Lung (tissue), 12 donors: Measurements from ENCODE around the gene ITPKB. TPM values are rescaled to one million over a fixed set of nuclear protein-coding genes. Genes with fewer than 3 reads are reported as not detected.

Source experiments
- ATAC-seq: fragments of 200-7000 bp; cut with Tn5 transposase; one replicate; pipeline ENCODE4 v1.9.1; 2020; ENCODE audit warnings: moderate number of reproducible peaks; ENCODE audit not compliant: insufficient read depth, low FRiP score
- DNase-seq, 3 donors: peaks; one replicate each; pipeline ENCODE4 v3.0.0-alpha.2; 2013 to 2017
- H3K27ac ChIP-seq, 2 donors: one replicate each; pipeline ENCODE4 v1.5.1; 2013; ENCODE audit warnings: mild to moderate bottlenecking in 2 of 2, moderate library complexity in 2 of 2, control low read depth in 1 of 2, inconsistent platforms in 1 of 2, low read depth in 1 of 2, low read length in 1 of 2
- H3K27me3 ChIP-seq, 3 donors: one replicate each; pipeline ENCODE4 v1.5.1; 2013; ENCODE audit warnings: low read length in 2 of 3; ENCODE audit not compliant: control insufficient read depth in 3 of 3, insufficient read depth in 3 of 3
- H3K36me3 ChIP-seq, 4 donors: one replicate each; pipeline ENCODE4 v1.5.1; 2013; ENCODE audit warnings: low read length in 4 of 4, mild to moderate bottlenecking in 1 of 4, moderate library complexity in 1 of 4; ENCODE audit not compliant: control insufficient read depth in 4 of 4, insufficient read depth in 4 of 4
- H3K4me1 ChIP-seq, 5 donors: one replicate each; pipeline ENCODE4 v1.5.1; 2013; ENCODE audit warnings: low read length in 5 of 5, mild to moderate bottlenecking in 2 of 5, moderate library complexity in 1 of 5; ENCODE audit not compliant: control insufficient read depth in 5 of 5, insufficient read depth in 5 of 5
- H3K4me3 ChIP-seq: one replicate; pipeline ENCODE4 v1.5.1; 2013; ENCODE audit warnings: mild to moderate bottlenecking, control low read depth, moderate library complexity
- H3K9ac ChIP-seq, 2 donors: one replicate each; pipeline ENCODE4 v1.5.1; 2013; ENCODE audit warnings: low read length in 2 of 2, control low read depth in 1 of 2; ENCODE audit not compliant: insufficient read depth in 1 of 2
- H3K9me3 ChIP-seq, 4 donors: one replicate each; pipeline ENCODE4 v1.5.1; 2013; ENCODE audit warnings: low read length in 3 of 4, mild to moderate bottlenecking in 1 of 4, moderate library complexity in 1 of 4; ENCODE audit not compliant: control insufficient read depth in 4 of 4, insufficient read depth in 3 of 4
- WGBS, 2 donors: extraction: QIAGEN DNeasy Blood & Tissue Kit; methylation state at CpG; one replicate each; pipeline ENCODE4 v1.1.7; 2013; 5-methylcytosine and 5-hydroxymethylcytosine counted together
- polyA plus RNA-seq, 2 donors: library from polyadenylated mRNA; stranded (reverse); fragments of 200-250 nt; gene quantifications; one replicate each; pipeline ENCODE4 v1.2.1, GENCODE V29; 2013
- total RNA-seq, 2 donors: library from RNA; depleted of rRNA in 1 of 2; stranded (reverse); fragments of >200 nt in 1 of 2; gene quantifications; one replicate each; pipeline ENCODE4 v1.2.1, GENCODE V29; 2014 to 2021
- TF ChIP-seq, protein P1 (sequence below): IDR thresholded peaks from 2 replicates; pipeline ENCODE4 v1.5.1; 2012; ENCODE audit warnings: mild to moderate bottlenecking; ENCODE audit errors: control extremely low read depth, extremely low read depth
- donor health status: control.
- donor health status: control.
- donor health status: Bipolar disorder and iron deficiency.
- donor health status: healthy.
- donor health status: DM: yes; HTN: yes; CAD: no.

Gene ITPKB
- total and polyA plus RNA-seq, 4 donors, result 9.9 to 46.6 (median 28.1) TPM

DNA sequence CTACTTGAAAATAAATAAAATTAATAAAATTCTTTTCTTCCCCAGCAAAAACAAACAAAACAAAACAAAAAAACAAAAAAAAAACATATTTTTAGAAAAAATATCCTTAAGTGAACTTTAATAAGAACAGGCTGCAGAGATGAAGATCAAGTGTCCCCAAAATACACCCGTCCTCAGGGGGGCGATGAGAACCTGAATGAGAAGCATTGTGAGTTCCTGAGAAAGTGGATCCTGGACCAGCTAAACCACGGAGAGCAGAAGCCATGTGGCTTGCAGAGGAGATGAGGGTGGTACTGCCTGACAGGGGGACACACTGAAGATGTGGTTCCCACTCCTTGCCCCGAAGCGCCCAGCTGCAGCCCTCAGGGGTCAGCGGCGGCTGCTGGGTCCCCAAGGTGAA is 89.3 kb downstream of the ITPKB start:
- Histone ChIP-seq H3K36me3 (peaks cover 0 to 34% (median 14%) of the 10 kb centered on the region in 4 donors), H3K4me3 (no peak overlapping the region), H3K27me3 (no peaks in the 10 kb centered on the region), H3K4me1 (peaks cover 0 to 25% (median 17%) of the 10 kb centered on the region in 5 donors), H3K9me3 (no peaks in the 10 kb centered on the region), H3K9ac (no peak overlapping the region), H3K27ac (no peak overlapping the region)
- DNase-seq (peak in 1 of 3 donors; percentile 34), ATAC-seq (no peak)
- 74 to 80% methylated on average over 7 of the region's 7 CpGs for WGBS, 2 donors
- TF ChIP-seq, protein P1, sequence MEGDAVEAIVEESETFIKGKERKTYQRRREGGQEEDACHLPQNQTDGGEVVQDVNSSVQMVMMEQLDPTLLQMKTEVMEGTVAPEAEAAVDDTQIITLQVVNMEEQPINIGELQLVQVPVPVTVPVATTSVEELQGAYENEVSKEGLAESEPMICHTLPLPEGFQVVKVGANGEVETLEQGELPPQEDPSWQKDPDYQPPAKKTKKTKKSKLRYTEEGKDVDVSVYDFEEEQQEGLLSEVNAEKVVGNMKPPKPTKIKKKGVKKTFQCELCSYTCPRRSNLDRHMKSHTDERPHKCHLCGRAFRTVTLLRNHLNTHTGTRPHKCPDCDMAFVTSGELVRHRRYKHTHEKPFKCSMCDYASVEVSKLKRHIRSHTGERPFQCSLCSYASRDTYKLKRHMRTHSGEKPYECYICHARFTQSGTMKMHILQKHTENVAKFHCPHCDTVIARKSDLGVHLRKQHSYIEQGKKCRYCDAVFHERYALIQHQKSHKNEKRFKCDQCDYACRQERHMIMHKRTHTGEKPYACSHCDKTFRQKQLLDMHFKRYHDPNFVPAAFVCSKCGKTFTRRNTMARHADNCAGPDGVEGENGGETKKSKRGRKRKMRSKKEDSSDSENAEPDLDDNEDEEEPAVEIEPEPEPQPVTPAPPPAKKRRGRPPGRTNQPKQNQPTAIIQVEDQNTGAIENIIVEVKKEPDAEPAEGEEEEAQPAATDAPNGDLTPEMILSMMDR, result no peak

DNA sequence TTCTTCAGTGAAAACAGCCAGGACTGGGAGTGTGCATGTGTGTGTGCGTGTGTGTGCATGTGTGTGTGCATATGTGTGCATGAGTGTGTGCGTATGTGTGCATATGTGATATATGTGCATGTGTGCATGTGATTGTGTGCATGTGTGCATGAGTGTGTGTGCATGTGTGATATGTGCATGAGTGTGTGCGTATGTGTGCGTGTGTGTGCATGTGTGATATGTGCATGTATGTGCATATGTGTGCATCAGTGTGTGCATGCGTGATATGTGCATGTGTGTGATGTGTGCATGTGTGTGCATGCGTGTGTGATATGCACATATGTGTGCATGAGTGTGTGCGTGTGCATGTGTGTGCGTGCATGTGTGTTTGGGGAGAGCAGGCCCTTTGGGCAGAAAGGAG is 89.8 kb downstream of the ITPKB start:
- H3K4me1 ChIP-seq, result peaks cover 0 to 25% (median 13%) of the 10 kb centered on the region in 5 donors
- ATAC-seq (no peak), DNase-seq (no peak)
- no peaks in the 10 kb centered on the region for H3K9me3 ChIP-seq
- peaks cover 0 to 39% (median 16%) of the 10 kb centered on the region in 4 donors for H3K36me3 ChIP-seq
- TF ChIP-seq, protein P1, result no peak
- no peaks in the 10 kb centered on the region for H3K27me3 ChIP-seq
- H3K4me3 ChIP-seq, result no peak overlapping the region
- WGBS, 2 donors, result 97 to 98% methylated on average over 8 of the region's 8 CpGs
- no peak overlapping the region for H3K9ac ChIP-seq
- no peak overlapping the region for H3K27ac ChIP-seq

DNA sequence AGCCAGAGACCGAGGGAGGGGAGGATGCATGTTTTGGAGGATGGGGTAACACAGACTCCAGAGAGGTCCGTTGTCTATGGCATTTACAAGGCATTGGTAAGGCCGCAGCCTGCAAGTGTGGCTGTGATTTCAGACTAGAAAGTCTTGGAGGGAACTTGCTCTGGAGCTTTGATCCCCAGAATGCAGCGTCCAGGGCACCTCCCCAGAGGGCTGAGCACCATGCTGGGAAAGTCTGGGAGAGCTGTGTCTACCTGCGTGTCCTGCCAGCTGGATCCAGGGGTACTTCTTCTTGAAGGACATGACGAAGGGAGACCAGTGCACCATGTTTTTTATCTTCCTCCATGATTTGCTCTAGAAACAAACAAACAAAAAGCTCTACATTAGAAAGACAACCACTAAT is 90.7 kb downstream of the ITPKB start:
- Histone ChIP-seq H3K27me3 (no peaks in the 10 kb centered on the region), H3K4me3 (no peak overlapping the region), H3K9me3 (peaks cover 0 to 2% (median 0%) of the 10 kb centered on the region in 4 donors), H3K4me1 (peaks cover 0 to 19% (median 4%) of the 10 kb centered on the region in 5 donors), H3K27ac (no peak overlapping the region), H3K9ac (no peak overlapping the region), H3K36me3 (peaks cover 0 to 42% (median 17%) of the 10 kb centered on the region in 4 donors)
- TF ChIP-seq, protein P1, result no peak
- 90 to 96% methylated on average over 6 of the region's 6 CpGs for WGBS, 2 donors
- DNase-seq (no peak), ATAC-seq (no peak)

DNA sequence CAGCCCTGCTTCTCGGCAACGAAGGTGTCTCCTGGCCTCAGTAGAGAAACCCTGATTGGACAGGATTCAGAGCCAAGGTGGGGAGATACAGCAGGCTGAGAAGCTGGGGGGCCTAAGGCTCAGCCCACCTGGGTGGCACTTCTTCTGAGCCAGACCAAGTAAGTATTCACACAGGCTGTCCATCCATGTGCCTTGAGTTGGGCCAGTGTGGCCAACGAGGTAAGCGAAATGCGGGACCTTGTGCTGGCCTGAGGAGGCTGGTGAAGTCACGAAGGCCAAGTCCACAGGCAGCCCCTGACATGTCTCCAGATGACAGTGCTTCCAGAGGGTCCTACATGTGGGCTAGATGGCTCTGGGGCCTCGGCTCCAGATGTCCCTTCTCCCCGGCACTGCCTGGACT is 91.4 kb downstream of the ITPKB start:
- Histone ChIP-seq H3K9me3 (peaks cover 0 to 2% (median 0%) of the 10 kb centered on the region in 4 donors), H3K27me3 (no peaks in the 10 kb centered on the region), H3K4me1 (peaks cover 0 to 15% (median 2%) of the 10 kb centered on the region in 5 donors), H3K4me3 (no peak overlapping the region), H3K27ac (no peak overlapping the region), H3K9ac (no peak overlapping the region), H3K36me3 (peaks cover 0 to 42% (median 17%) of the 10 kb centered on the region in 4 donors)
- TF ChIP-seq, protein P1, result no peak
- DNase-seq (no peak), ATAC-seq (no peak)
- 96 to 97% methylated on average over 8 of the region's 8 CpGs for WGBS, 2 donors
